NCI-H1930 (cell line): ENCODE measurements around the gene JUN.

Source experiments
- DNase-seq, 2 experiments: peaks; one replicate each; lab custom pipeline; 2025; lab: John Stamatoyannopoulos, UW

Gene JUN

GRCh38 chr1:58783090-58783992 is 506 bp downstream of the JUN start:
- no peak for DNase-seq

- no peak for DNase-seq
Measured at GRCh38 chr1:58782178-58783089, 1.4 kb downstream of the JUN start.

- no peak for DNase-seq
Measured at GRCh38 chr1:58781541-58782177, 2.2 kb downstream of the JUN start.

- DNase-seq = no peak
Measured at GRCh38 chr1:58780836-58781452, 2.9 kb downstream of the JUN start.

GRCh38 chr1:58780411-58780810 is 3.4 kb downstream of the JUN start:
- no peak for DNase-seq

GRCh38 chr1:58779801-58780382 is 4.0 kb downstream of the JUN start:
- peak; percentile 16 to 62 for DNase-seq

GRCh38 chr1:58779059-58779754 is 4.6 kb downstream of the JUN start:
- DNase-seq = no peak

- no peak for DNase-seq
Measured at GRCh38 chr1:58778385-58779000, 5.4 kb downstream of the JUN start.

- DNase-seq = no peak
Measured at GRCh38 chr1:58774027-58774426, 9.8 kb downstream of the JUN start.

GRCh38 chr1:58773406-58773840 is 10.4 kb downstream of the JUN start:
- peak; percentile 28 to 57 for DNase-seq

GRCh38 chr1:58769809-58770320 is 14.0 kb downstream of the JUN start:
- DNase-seq = no peak

GRCh38 chr1:58768971-58769808 is 14.7 kb downstream of the JUN start:
- DNase-seq = peak in 1 of 2 experiments; percentile 13

GRCh38 chr1:58768191-58768731 is 15.6 kb downstream of the JUN start:
- no peak for DNase-seq

GRCh38 chr1:58767143-58767542 is 16.7 kb downstream of the JUN start:
- no peak for DNase-seq

- DNase-seq = no peak
Measured at GRCh38 chr1:58765441-58765840, 18.4 kb downstream of the JUN start.

GRCh38 chr1:58765006-58765405 is 18.8 kb downstream of the JUN start:
- DNase-seq = no peak

GRCh38 chr1:58764294-58764978 is 19.4 kb downstream of the JUN start:
- no peak for DNase-seq

GRCh38 chr1:58763214-58763613 is 20.6 kb downstream of the JUN start:
- DNase-seq = no peak
